Spleen (tissue), 7 donors: ENCODE measurements around the gene CCNI.

ENCODE experiments used
- CTCF ChIP-seq, 11 experiments: fragments of 200-600 bp in 7 of 11; fragments of 450-650 bp in 4 of 11; sonication (generic) in 4 of 11; IDR thresholded peaks in 8 of 11; conservative IDR thresholded peaks in 3 of 11; 1 replicate in 7 of 11; 2 replicates in 4 of 11; pipeline versions ENCODE4 v1.4.0 to v1.8.0; 2016 to 2021; ENCODE audit warnings: antibody characterized with exemption in 11 of 11, inconsistent platforms in 4 of 11, mild to moderate bottlenecking in 1 of 11
- POLR2AphosphoS5 ChIP-seq, 3 donors: sonication (generic); formaldehyde crosslinking; IDR thresholded peaks; one replicate each; pipeline ENCODE4 v1.5.1; 2017; ENCODE audit warnings: antibody characterized with exemption in 3 of 3
- donor health status: DM: no; HTN: no; CAD: no; lungs with moderate emphysema.
- donor health status: DM: no; HTN: no; CAD: no.
- donor health status: DM: no; HTN: no; CAD: no.

GRCh38 chr4:77012726-77013125 lies 63.1 kb downstream of the CCNI start:
- no peak for TF ChIP-seq POLR2AphosphoS5 (IDR thresholded peaks at IDR 0.05)
- no peak for TF ChIP-seq CTCF (IDR thresholded peaks at IDR 0.05 in 8 of 11, conservative IDR thresholded peaks at IDR 0.05 in 3 of 11)
